ENCODE results near the gene STYXL1.

STYXL1 gene

GRCh38 chr7:75981453-75982305 lies 66.1 kb downstream of the STYXL1 start:
- no peak for DNase-seq (ENCODE audit: low read depth in 2 of 2, low spot score in 1 of 2)

GRCh38 chr7:75981203-75981452 lies 66.7 kb downstream of the STYXL1 start:
- no peak for DNase-seq (ENCODE audit: low read depth in 2 of 2, low spot score in 1 of 2)

- DNase-seq (ENCODE audit: low read depth in 2 of 2, low spot score in 1 of 2), result no peak
Observed at GRCh38 chr7:75980430-75981202, 67.2 kb downstream of the STYXL1 start.

- no peak for DNase-seq (ENCODE audit: low read depth in 2 of 2, low spot score in 1 of 2)
Observed at GRCh38 chr7:75979759-75980429, 67.9 kb downstream of the STYXL1 start.

- no peak for DNase-seq (ENCODE audit: low read depth in 2 of 2, low spot score in 1 of 2)
Observed at GRCh38 chr7:75977743-75978142, 70.1 kb downstream of the STYXL1 start.

- no peak for DNase-seq (ENCODE audit: low read depth in 2 of 2, low spot score in 1 of 2)
Observed at GRCh38 chr7:75971961-75972763, 75.6 kb downstream of the STYXL1 start.

GRCh38 chr7:75971309-75971960 lies 76.4 kb downstream of the STYXL1 start:
- no peak for DNase-seq (ENCODE audit: low read depth in 2 of 2, low spot score in 1 of 2)

- DNase-seq (ENCODE audit: low read depth in 2 of 2, low spot score in 1 of 2), result no peak
Observed at GRCh38 chr7:75969704-75970498, 77.9 kb downstream of the STYXL1 start.

- no peak for DNase-seq (ENCODE audit: low read depth in 2 of 2, low spot score in 1 of 2)
Observed at GRCh38 chr7:75969182-75969581, 78.6 kb downstream of the STYXL1 start.

GRCh38 chr7:75968561-75969001 lies 79.2 kb downstream of the STYXL1 start:
- no peak for DNase-seq (ENCODE audit: low read depth in 2 of 2, low spot score in 1 of 2)

GRCh38 chr7:75968012-75968411 lies 79.8 kb downstream of the STYXL1 start:
- DNase-seq (ENCODE audit: low read depth in 2 of 2, low spot score in 1 of 2), result no peak

- DNase-seq (ENCODE audit: low read depth in 2 of 2, low spot score in 1 of 2), result no peak
Observed at GRCh38 chr7:75967487-75967997, 80.3 kb downstream of the STYXL1 start.

- DNase-seq (ENCODE audit: low read depth in 2 of 2, low spot score in 1 of 2), result no peak
Observed at GRCh38 chr7:75967055-75967454, 80.7 kb downstream of the STYXL1 start.

GRCh38 chr7:75966190-75966961 lies 81.4 kb downstream of the STYXL1 start:
- no peak for DNase-seq (ENCODE audit: low read depth in 2 of 2, low spot score in 1 of 2)

- DNase-seq (ENCODE audit: low read depth in 2 of 2, low spot score in 1 of 2), result no peak
Observed at GRCh38 chr7:75965617-75966016, 82.2 kb downstream of the STYXL1 start.

- DNase-seq (ENCODE audit: low read depth in 2 of 2, low spot score in 1 of 2), result no peak
Observed at GRCh38 chr7:75963381-75963995, 84.3 kb downstream of the STYXL1 start.

GRCh38 chr7:75962607-75963380 lies 85.0 kb downstream of the STYXL1 start:
- no peak for DNase-seq (ENCODE audit: low read depth in 2 of 2, low spot score in 1 of 2)

- DNase-seq (ENCODE audit: low read depth in 2 of 2, low spot score in 1 of 2), result no peak
Observed at GRCh38 chr7:75961218-75961617, 86.6 kb downstream of the STYXL1 start.

Measured in stimulated activated CD8-positive, alpha-beta memory T cell treated with anti-CD3 and anti-CD28 coated beads, Interleukin-4, amount 100 ng/mL, for 4 hours (primary cell).